Mucosa of gallbladder (tissue), 1 donor: ENCODE measurements around the gene SLC13A2. TPM values are rescaled to one million over a fixed set of nuclear protein-coding genes. Genes with fewer than 3 reads are reported as not detected.
"Not testable (repeated sequence)": the region's sequence is repeated elsewhere in the genome, so short reads cannot be mapped to it uniquely, and the experiment has no call there.

Experiments used
- DNase-seq: peaks from one replicate; pipeline ENCODE4 v3.0.0-alpha.2; 2020; ENCODE audit warnings: low spot score
- total RNA-seq: library from RNA; stranded (reverse); gene quantifications from one replicate; pipeline ENCODE4 v1.2.1, GENCODE V29; 2021
- donor health status: DM: no; HTN: no; CAD: no.

Gene SLC13A2
- total RNA-seq, 1 donor from 2014 or later, result 55.0 TPM

GRCh38 chr17:28514561-28515002 lies 41.1 kb downstream of the SLC13A2 start:
- no peak for DNase-seq

GRCh38 chr17:28515518-28515917 lies 42.1 kb downstream of the SLC13A2 start:
- no peak for DNase-seq

DNA sequence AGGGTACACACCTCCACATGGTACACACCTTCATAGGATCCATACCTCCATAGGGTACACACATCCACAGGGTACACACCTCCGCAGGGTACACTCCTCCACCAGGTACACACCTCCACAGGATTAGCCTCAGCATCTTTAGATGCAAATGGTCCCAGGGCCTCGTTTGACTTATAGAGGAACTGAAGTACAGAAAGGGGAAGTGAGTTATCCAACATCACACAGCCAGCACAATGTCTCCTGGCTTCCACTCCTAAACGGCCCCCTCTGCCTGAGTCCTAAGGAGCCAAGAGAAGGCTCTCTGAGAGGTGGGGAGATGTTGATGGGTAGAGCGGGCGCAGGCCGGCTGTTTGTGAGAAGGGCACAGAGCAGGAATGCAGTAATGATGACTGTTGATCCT lies 44.7 kb downstream of the SLC13A2 start:
- no peak for DNase-seq

DNA sequence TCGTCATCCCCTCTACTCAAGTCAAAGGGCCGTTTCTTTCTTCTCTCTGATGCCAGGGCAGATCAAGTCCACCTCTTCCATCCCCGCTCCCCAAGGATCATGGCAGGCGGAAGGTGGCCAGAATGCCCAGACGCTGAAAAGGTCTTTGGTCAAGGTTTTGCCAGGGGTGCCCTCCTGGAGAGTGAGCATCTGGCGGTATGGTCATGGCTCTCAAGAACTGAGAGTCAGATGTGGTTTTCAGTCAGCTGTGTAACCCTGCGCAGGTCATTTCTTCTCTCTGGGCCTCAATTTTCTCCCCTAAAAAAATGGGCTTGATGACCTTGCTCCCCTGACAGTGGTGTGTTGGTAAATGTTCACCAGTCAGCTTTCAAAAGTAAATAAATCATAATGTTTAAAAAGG lies 45.1 kb downstream of the SLC13A2 start:
- no peak for DNase-seq

GRCh38 chr17:28519236-28519635 lies 45.8 kb downstream of the SLC13A2 start:
- no peak for DNase-seq

DNA sequence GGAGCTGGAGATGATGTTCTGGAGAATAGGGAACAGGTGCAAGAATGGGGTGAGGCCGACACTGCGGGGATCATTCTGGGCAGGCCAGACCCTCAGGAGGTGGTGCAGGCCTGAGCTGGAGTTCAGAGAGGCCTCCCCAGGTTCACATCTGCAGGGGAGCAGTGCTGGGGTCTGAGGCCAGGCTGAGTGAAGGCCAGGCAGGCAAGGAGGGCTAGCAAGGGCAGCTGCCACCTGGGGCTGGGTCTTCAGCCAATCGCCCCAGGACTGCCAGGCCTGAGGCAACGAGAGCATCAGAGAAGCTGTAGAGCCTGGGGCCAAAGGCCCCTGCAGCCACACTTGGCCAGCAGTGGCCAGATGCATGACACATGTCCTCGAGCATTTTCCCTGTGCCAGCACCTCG lies 47.2 kb downstream of the SLC13A2 start:
- DNase-seq, result no peak

- DNase-seq, result no peak
These were observed 48.1 kb downstream of the SLC13A2 start for GRCh38 chr17:28521311-28522085.

DNA sequence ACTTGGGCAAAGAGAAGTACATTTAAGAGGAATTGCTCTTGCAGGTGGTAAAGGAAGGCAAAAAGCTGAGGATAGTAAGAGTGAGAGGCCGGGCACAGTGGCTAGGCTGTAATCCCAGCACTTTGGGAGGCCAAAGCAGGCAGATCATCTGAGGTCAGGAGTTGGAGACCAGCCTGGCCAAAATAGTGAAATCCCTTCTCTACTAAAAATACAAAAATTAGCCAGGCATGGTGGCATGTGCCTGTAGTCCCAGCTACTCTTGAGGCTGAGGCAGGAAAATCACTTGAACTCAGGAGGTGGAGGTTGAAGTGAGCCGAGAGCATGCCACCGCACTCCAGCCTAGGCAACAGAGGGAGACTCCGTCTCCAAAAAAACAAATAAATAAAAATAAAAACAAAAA lies 48.8 kb downstream of the SLC13A2 start:
- not testable (repeated sequence) for DNase-seq

DNA sequence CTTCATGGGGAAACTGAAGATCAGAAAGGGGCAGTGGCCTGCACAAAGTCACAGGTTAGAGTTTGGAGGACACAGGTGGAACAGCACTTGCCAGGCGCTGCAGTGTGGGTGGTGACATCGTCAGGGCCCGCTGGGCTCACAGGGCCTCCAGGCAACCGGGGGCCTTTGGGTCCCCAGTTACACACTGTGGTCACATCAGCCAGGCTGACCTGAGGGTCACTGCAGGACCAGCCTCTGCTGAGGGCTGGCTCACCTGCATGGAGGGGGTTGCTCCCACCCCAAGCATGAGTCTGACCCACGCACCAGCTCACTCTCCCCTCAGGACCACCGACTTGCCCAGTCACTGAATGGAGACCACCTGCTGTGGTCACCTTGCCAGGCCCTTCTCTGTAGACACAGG lies 49.7 kb downstream of the SLC13A2 start:
- no peak for DNase-seq

DNA sequence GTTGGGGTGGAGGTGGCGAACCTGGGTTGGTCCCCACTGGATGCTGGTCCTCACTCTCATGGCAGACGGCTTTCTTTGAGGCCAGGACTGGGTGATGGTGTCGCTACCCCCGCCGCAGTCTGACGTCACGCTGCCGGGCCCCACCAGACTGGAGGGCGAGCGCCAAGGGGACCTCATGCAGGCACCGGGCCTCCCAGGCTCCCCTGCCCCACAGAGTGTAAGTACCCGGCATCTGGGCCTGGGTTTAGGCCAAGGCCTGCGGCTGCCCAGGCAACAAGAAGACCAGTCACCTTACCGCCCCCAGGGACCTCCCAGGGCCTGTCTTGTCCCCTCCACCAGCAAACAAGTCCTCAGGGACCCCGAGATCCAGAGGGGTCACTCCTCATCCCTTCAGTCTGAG lies 50.4 kb downstream of the SLC13A2 start:
- DNase-seq, result no peak

- DNase-seq, result peak; percentile 81
These were observed 51.3 kb downstream of the SLC13A2 start for GRCh38 chr17:28524476-28525424.

GRCh38 chr17:28526381-28526780 lies 52.9 kb downstream of the SLC13A2 start:
- DNase-seq, result no peak

- no peak for DNase-seq
These were observed 53.8 kb downstream of the SLC13A2 start for GRCh38 chr17:28527181-28527681.

DNA sequence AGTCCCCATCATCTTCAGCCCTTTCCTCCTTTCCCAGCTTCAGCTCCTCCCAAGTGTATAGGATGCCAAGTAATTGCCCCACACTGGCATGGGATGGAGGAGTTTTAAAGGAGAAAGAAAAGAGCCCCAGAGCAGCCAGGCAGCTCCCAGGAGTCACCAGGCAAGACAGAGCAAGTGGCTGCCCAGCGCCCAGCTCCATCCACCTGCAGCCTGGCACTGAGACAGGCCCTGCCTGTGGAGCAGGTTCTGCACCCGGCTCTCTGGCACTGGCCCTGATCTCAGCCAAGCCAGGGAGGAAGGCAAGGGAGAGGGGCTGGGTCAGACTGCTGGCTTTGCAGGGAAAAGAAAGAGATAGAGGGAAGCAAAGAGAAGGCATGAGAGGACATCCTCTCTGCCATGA lies 54.4 kb downstream of the SLC13A2 start:
- DNase-seq, result peak; percentile 69

- DNase-seq, result no peak
These were observed 55.0 kb downstream of the SLC13A2 start for GRCh38 chr17:28528327-28529012.

DNA sequence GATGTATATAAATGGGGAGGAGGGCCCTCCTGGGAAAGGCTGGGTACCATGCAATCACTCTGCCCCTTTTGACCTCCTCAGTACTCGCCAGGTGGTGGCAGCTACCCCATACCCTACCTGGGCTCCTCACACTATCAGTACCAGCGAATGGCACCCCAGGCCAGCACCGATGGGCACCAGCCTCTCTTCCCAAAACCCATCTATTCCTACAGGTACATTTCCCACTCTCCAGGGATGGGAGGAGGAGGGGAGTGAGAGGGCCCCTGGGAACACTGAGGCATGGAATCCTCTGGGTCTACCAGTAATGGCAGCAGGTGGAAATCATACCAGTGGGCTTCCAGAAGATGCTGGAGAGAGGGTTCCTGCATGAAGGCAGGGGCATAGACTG lies 55.6 kb downstream of the SLC13A2 start:
- DNase-seq, result no peak

GRCh38 chr17:28530250-28530649 lies 56.8 kb downstream of the SLC13A2 start:
- DNase-seq, result no peak

GRCh38 chr17:28530926-28531325 lies 57.5 kb downstream of the SLC13A2 start:
- no peak for DNase-seq

DNA sequence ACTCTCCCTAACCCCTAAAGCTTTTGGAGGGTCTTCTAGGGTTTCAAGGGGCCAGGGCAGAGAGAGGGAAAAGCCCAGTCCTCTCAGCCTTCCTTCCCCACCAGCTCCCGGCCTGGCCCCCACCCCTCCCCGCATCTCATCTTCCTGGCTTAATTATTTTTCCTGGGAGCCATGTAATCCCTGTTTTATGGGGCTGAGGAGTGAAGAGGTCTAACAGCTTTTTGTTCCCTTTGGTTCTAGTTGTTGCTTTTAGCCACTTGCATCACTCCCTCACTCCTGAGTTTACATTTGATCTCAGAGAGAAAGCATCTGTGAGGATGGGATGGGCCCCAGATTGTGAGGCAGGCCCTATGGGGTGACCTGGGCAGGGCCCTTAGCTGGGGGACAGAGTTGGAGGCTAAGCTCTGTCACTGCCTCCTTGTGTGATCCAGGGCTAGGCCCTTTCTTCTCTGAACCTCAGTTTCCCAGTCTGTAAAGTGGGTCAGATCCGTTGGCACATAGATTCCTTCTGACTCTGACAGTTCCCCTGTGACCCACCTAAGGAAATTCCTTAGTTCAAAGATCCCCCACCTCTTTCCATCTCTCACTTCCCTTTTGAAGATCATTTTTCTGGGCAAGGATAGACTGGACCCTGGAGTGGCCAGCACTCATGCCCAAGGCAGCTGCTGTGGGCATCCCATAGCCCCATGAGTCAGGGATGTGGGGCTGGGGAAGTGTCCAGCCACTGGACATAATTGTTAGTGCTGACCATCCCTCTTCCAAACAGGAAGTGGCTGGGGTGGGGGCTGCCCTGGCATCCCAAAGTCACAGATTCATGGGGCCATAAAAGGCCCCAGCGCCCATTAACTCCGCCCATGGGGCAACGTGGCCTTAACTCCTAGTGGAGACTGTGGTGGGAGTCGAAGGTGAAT lies 58.9 kb downstream of the SLC13A2 start:
- no peak for DNase-seq

GRCh38 chr17:28533091-28533807 lies 59.8 kb downstream of the SLC13A2 start:
- DNase-seq, result no peak
